Measurements from ENCODE around the gene SMARCD3.
A peak's percentile ranks its signal among the peaks of the same experiment; 100 is the strongest.

The SMARCD3 gene

GRCh38 chr7:151201751-151202150 lies 46.7 kb downstream of the SMARCD3 start:
- H3K27me3 ChIP-seq (replicated peaks in 2 of 5; ENCODE audit: control insufficient read depth in 4 of 5, insufficient read depth in 5 of 5, low read length in 4 of 5), result peaks cover 0 to 25% (median 7%) of the 10 kb centered on the region in 5 experiments
- no peaks in the 10 kb centered on the region for H3K36me3 ChIP-seq (ENCODE audit: control insufficient read depth in 4 of 4, insufficient read depth in 4 of 4, low read length in 3 of 4)
- no peak overlapping the region for H3K27ac ChIP-seq (ENCODE audit: insufficient read depth in 1 of 2, low read depth in 1 of 2, low read length in 2 of 2, poor library complexity in 1 of 2, severe bottlenecking in 2 of 2)
- no peak for DNase-seq
- peaks cover 0 to 13% (median 10%) of the 10 kb centered on the region in 4 experiments for H3K4me1 ChIP-seq (ENCODE audit: control extremely low read depth in 1 of 4, control insufficient read depth in 4 of 4, insufficient read depth in 4 of 4, low read length in 3 of 4)
- ChIA-PET POLR2A (no interaction called here), CTCF (no interaction called here)
- H3K9me3 ChIP-seq (ENCODE audit: control extremely low read depth in 1 of 5, control insufficient read depth in 4 of 5, insufficient read depth in 2 of 5, low read depth in 1 of 5, low read length in 4 of 5), result no peaks in the 10 kb centered on the region
- no peak overlapping the region for H3K4me3 ChIP-seq (ENCODE audit: control insufficient read depth in 1 of 7, extremely low read depth in 1 of 7, insufficient read depth in 4 of 7, low read depth in 2 of 7, low read length in 6 of 7)
- 84% methylated on average over 4 of the region's 4 CpGs for WGBS (ENCODE audit: insufficient coverage)

GRCh38 chr7:151201344-151201743 lies 47.1 kb downstream of the SMARCD3 start:
- POLR2A ChIA-PET, result no interaction called here

GRCh38 chr7:151198945-151199848 lies 49.3 kb downstream of the SMARCD3 start:
- 93% methylated on average over 23 of the region's 30 CpGs for WGBS (ENCODE audit: insufficient coverage)
- POLR2A ChIA-PET, result no interaction called here
- CTCF ChIA-PET, result interaction anchor here (0.8 to 1.6 kb wide), 5 partner anchors 8 to 75 kb away, joined by 3 to 4 read pairs (median 3); no protein-coding TSS in a partner anchor
- Histone ChIP-seq H3K27ac (ENCODE audit: insufficient read depth in 1 of 2, low read depth in 1 of 2, low read length in 2 of 2, poor library complexity in 1 of 2, severe bottlenecking in 2 of 2) (no peak overlapping the region), H3K36me3 (ENCODE audit: control insufficient read depth in 4 of 4, insufficient read depth in 4 of 4, low read length in 3 of 4) (no peaks in the 10 kb centered on the region), H3K4me3 (ENCODE audit: control insufficient read depth in 1 of 7, extremely low read depth in 1 of 7, insufficient read depth in 4 of 7, low read depth in 2 of 7, low read length in 6 of 7) (no peak overlapping the region), H3K27me3 (replicated peaks in 2 of 5; ENCODE audit: control insufficient read depth in 4 of 5, insufficient read depth in 5 of 5, low read length in 4 of 5) (peaks cover 0 to 30% (median 21%) of the 10 kb centered on the region in 5 experiments), H3K4me1 (ENCODE audit: control extremely low read depth in 1 of 4, control insufficient read depth in 4 of 4, insufficient read depth in 4 of 4, low read length in 3 of 4) (peaks cover 0 to 5% (median 0%) of the 10 kb centered on the region in 4 experiments), H3K9me3 (ENCODE audit: control extremely low read depth in 1 of 5, control insufficient read depth in 4 of 5, insufficient read depth in 2 of 5, low read depth in 1 of 5, low read length in 4 of 5) (no peaks in the 10 kb centered on the region)
- no peak for DNase-seq

More at GRCh38 chr7:151201344-151201743, 47.1 kb downstream of the SMARCD3 start:
- CTCF ChIA-PET, result interaction anchor here (1.0 kb wide), 1 partner anchor 42 kb away, joined by 6 read pairs; no protein-coding TSS in a partner anchor
- Histone ChIP-seq H3K4me1 (ENCODE audit: control extremely low read depth in 1 of 4, control insufficient read depth in 4 of 4, insufficient read depth in 4 of 4, low read length in 3 of 4) (peaks cover 0 to 9% (median 6%) of the 10 kb centered on the region in 4 experiments), H3K4me3 (ENCODE audit: control insufficient read depth in 1 of 7, extremely low read depth in 1 of 7, insufficient read depth in 4 of 7, low read depth in 2 of 7, low read length in 6 of 7) (no peak overlapping the region), H3K9me3 (ENCODE audit: control extremely low read depth in 1 of 5, control insufficient read depth in 4 of 5, insufficient read depth in 2 of 5, low read depth in 1 of 5, low read length in 4 of 5) (no peaks in the 10 kb centered on the region), H3K27me3 (replicated peaks in 2 of 5; ENCODE audit: control insufficient read depth in 4 of 5, insufficient read depth in 5 of 5, low read length in 4 of 5) (peaks cover 0 to 25% (median 9%) of the 10 kb centered on the region in 5 experiments), H3K36me3 (ENCODE audit: control insufficient read depth in 4 of 4, insufficient read depth in 4 of 4, low read length in 3 of 4) (no peaks in the 10 kb centered on the region), H3K27ac (ENCODE audit: insufficient read depth in 1 of 2, low read depth in 1 of 2, low read length in 2 of 2, poor library complexity in 1 of 2, severe bottlenecking in 2 of 2) (no peak overlapping the region)
- no peak for DNase-seq
- WGBS (ENCODE audit: insufficient coverage), result no CpG with 5 or more reads among the region's 3 CpGs

- ChIA-PET POLR2A (no interaction called here), CTCF (no interaction called here)
- Histone ChIP-seq H3K4me1 (ENCODE audit: control extremely low read depth in 1 of 4, control insufficient read depth in 4 of 4, insufficient read depth in 4 of 4, low read length in 3 of 4) (peaks cover 0 to 5% (median 0%) of the 10 kb centered on the region in 4 experiments), H3K9me3 (ENCODE audit: control extremely low read depth in 1 of 5, control insufficient read depth in 4 of 5, insufficient read depth in 2 of 5, low read depth in 1 of 5, low read length in 4 of 5) (no peaks in the 10 kb centered on the region), H3K27ac (ENCODE audit: insufficient read depth in 1 of 2, low read depth in 1 of 2, low read length in 2 of 2, poor library complexity in 1 of 2, severe bottlenecking in 2 of 2) (no peak overlapping the region), H3K4me3 (ENCODE audit: control insufficient read depth in 1 of 7, extremely low read depth in 1 of 7, insufficient read depth in 4 of 7, low read depth in 2 of 7, low read length in 6 of 7) (no peak overlapping the region), H3K36me3 (ENCODE audit: control insufficient read depth in 4 of 4, insufficient read depth in 4 of 4, low read length in 3 of 4) (no peaks in the 10 kb centered on the region), H3K27me3 (replicated peaks in 2 of 5; ENCODE audit: control insufficient read depth in 4 of 5, insufficient read depth in 5 of 5, low read length in 4 of 5) (peaks cover 0 to 21% (median 14%) of the 10 kb centered on the region in 5 experiments)
- no peak for DNase-seq
Observed at GRCh38 chr7:151197932-151198331, 50.6 kb downstream of the SMARCD3 start.

GRCh38 chr7:151195616-151196450 lies 52.7 kb downstream of the SMARCD3 start:
- Histone ChIP-seq H3K27ac (ENCODE audit: insufficient read depth in 1 of 2, low read depth in 1 of 2, low read length in 2 of 2, poor library complexity in 1 of 2, severe bottlenecking in 2 of 2) (no peak overlapping the region), H3K4me3 (ENCODE audit: control insufficient read depth in 1 of 7, extremely low read depth in 1 of 7, insufficient read depth in 4 of 7, low read depth in 2 of 7, low read length in 6 of 7) (no peak overlapping the region), H3K4me1 (ENCODE audit: control extremely low read depth in 1 of 4, control insufficient read depth in 4 of 4, insufficient read depth in 4 of 4, low read length in 3 of 4) (peaks cover 0 to 5% (median 0%) of the 10 kb centered on the region in 4 experiments), H3K9me3 (ENCODE audit: control extremely low read depth in 1 of 5, control insufficient read depth in 4 of 5, insufficient read depth in 2 of 5, low read depth in 1 of 5, low read length in 4 of 5) (no peaks in the 10 kb centered on the region), H3K36me3 (ENCODE audit: control insufficient read depth in 4 of 4, insufficient read depth in 4 of 4, low read length in 3 of 4) (no peaks in the 10 kb centered on the region), H3K27me3 (replicated peaks in 2 of 5; ENCODE audit: control insufficient read depth in 4 of 5, insufficient read depth in 5 of 5, low read length in 4 of 5) (peaks cover 0 to 17% (median 14%) of the 10 kb centered on the region in 5 experiments)
- DNase-seq, result peak in 1 of 3 donors; percentile 7
- ChIA-PET CTCF (interaction anchor here (0.7 to 1.7 kb wide), 3 partner anchors 19 to 85 kb away, joined by 3 read pairs; no protein-coding TSS in a partner anchor), POLR2A (no interaction called here)
- whole genome bisulfite sequencing (ENCODE audit: insufficient coverage), result 52% methylated on average over 8 of the region's 19 CpGs

- ChIA-PET CTCF (interaction anchor here (0.8 to 1.7 kb wide), 2 partner anchors 26 to 83 kb away, joined by 3 read pairs; no protein-coding TSS in a partner anchor), POLR2A (interaction anchor here (0.6 kb wide), 1 partner anchor 13 kb away, joined by 3 read pairs; no protein-coding TSS in a partner anchor)
- H3K9me3 ChIP-seq (ENCODE audit: control extremely low read depth in 1 of 5, control insufficient read depth in 4 of 5, insufficient read depth in 2 of 5, low read depth in 1 of 5, low read length in 4 of 5), result no peaks in the 10 kb centered on the region
- H3K27me3 ChIP-seq (replicated peaks in 2 of 5; ENCODE audit: control insufficient read depth in 4 of 5, insufficient read depth in 5 of 5, low read length in 4 of 5), result peaks cover 0 to 20% (median 14%) of the 10 kb centered on the region in 5 experiments
- no peaks in the 10 kb centered on the region for H3K36me3 ChIP-seq (ENCODE audit: control insufficient read depth in 4 of 4, insufficient read depth in 4 of 4, low read length in 3 of 4)
- H3K27ac ChIP-seq (ENCODE audit: insufficient read depth in 1 of 2, low read depth in 1 of 2, low read length in 2 of 2, poor library complexity in 1 of 2, severe bottlenecking in 2 of 2), result no peak overlapping the region
- DNase-seq, result no peak
- peaks cover 0 to 5% (median 0%) of the 10 kb centered on the region in 4 experiments for H3K4me1 ChIP-seq (ENCODE audit: control extremely low read depth in 1 of 4, control insufficient read depth in 4 of 4, insufficient read depth in 4 of 4, low read length in 3 of 4)
- H3K4me3 ChIP-seq (ENCODE audit: control insufficient read depth in 1 of 7, extremely low read depth in 1 of 7, insufficient read depth in 4 of 7, low read depth in 2 of 7, low read length in 6 of 7), result no peak overlapping the region
- WGBS (ENCODE audit: insufficient coverage), result 38% methylated on average over 3 of the region's 7 CpGs
Observed at GRCh38 chr7:151194188-151194587, 54.3 kb downstream of the SMARCD3 start.

All from common myeloid progenitor, CD34-positive (primary cell).